ENCODE results near the gene SGMS1.
"Not testable (repeated sequence)": the region's sequence is repeated elsewhere in the genome, so short reads cannot be mapped to it uniquely, and the experiment has no call there.

The SGMS1 gene

DNA sequence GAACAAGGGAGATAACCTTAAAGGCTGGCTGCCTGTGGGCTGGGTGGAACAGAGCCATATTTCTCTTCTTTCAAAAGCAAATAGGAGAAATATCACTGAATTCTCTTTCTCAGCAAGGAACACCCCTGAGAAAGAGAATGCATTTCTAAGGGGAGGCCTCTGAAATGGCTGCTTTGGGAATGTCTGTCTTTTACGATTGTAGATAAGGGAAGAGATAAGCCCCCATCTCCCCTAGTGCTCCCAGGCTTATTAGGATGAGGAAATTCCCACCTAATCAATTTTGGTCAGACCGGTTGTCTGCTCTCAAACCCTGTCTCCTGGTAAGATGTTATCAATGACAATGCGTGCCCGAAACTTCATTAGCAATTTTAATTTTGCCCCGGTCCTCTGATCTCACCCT is 178.0 kb downstream of the SGMS1 start:
- DNase-seq = not testable (repeated sequence)

DNA sequence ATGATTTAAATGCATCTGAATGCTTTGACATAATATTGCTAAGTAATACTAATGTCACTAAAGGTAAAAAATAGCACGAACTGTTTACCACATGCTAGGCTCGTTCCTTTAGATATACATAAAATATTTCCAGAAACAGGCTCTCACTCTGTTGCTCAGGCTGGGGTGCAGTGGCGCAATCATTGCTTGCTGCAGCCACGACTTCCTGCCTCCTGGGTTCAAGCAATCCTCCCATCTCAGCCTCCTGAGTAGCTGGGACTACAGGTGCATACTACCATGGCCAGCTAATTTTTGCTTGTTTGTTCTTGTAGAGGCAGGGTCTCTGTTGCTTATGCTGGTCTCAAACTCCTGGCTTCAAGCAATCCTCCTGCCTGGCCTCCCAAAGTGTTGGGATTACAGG is 183.3 kb downstream of the SGMS1 start:
- DNase-seq = no peak

DNA sequence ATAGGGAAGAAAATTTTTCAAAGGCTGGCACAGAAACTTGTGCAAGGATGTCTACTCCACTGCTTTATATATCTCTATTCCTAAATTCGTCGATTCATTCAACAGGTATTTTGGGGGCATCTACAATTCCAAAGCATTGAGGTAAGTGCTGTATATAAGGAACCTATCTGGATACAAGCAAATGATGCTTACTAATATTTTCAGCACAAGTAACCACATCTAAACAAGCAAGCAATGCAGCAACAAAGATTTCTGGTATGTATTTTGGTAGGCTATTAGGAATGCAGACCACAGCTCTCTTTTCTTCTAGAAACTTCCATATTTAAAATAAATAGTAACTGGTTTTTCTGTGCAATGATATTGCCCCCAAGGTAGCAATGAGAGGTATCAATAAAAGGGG is 183.9 kb downstream of the SGMS1 start:
- DNase-seq = no peak

DNA sequence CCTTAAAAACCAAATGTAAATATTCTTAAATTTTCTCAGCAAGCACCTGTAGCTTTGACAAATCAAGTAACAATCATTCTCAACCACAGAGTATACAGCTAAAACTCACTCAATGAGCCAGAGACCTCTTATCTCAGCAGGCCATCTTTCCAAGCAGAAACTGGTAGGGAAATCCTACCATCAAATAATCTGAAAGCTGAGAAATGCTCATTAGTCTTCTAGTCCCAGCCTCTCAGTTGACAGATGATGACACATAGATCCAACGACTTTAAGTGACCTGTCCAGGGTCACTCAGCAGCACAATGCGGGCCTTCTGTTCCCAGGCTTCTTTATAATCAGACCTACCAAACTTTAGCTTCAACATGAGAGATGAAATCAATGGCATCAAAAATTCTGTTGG is 184.6 kb downstream of the SGMS1 start:
- no peak for DNase-seq

DNA sequence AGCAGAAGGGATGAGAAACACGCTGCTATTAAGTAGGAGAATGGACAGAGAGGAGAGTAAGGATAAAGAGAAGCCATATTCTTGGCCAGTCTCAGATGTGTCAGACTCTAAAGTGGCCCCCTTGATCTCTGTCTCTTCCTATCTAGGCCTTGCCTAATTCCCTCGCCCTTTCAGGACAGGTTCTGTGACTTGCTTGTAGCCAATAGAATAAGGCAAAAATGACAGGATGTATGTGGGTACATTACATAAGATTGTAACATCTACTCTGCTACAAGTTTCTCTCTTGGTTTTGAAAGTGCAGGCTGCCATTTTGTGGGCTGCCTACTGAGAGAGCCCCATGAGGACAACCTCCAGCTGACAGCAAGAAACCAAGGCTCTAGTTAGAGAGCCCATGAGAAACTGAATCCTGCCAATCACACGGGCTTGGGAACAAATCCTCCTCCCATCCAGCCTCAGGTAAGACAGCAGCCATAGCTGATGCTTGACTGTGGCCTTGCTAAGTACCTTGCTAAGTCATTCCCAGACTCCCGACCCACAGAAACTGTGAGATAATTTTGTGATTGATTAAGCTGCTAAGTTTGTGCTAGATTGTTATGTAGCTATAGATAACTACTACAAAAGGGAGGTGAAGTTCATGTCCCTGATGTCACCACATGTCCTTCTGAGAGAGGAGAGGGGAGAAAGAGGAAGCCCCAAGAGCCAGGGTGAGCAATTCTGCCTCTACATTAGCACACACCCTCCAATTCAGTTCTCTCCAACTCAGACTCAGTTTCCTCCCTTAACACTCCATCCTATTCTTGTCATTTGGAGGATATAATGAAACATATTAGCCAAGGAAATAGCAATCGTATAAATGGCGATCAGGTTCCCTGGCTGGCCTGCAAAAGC is 185.5 kb downstream of the SGMS1 start:
- no peak for DNase-seq

DNA sequence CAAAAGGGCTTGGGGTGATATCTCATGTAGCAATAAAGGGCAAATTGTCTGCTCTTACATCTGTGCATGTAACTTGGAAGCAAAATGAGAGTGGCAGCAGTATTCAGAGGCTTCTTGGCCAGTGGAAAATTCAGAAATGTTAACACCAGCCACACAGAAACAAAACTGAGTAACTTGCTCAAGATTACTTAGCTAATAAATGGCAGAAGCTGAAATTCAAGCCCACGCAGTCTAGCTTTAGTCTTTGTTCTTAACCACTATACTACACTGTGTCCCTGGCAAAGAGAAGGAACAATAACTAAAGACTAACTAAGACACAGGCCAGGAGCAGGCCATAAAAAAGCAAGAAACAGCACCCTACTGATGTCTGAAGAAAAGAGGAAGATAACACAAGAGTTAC is 186.5 kb downstream of the SGMS1 start:
- no peak for DNase-seq

DNA sequence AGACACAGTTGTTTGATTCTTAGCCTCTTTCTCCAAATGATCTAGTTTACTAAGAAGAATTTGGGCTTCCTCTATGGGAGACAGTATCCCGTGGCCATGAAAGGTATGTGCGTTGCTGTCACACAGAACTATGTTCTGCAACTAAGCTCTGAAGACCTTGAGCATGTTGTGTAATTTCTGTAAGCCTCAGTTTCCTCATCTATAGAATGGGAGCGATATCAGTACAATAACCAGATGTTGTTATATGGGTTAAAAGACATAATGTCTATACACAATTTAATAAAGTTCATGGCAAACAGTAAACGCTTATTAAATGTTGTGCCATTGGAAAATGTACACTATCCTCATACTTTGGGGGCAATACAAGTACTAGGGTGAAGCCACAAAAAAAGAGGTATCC is 187.0 kb downstream of the SGMS1 start:
- DNase-seq = no peak

DNA sequence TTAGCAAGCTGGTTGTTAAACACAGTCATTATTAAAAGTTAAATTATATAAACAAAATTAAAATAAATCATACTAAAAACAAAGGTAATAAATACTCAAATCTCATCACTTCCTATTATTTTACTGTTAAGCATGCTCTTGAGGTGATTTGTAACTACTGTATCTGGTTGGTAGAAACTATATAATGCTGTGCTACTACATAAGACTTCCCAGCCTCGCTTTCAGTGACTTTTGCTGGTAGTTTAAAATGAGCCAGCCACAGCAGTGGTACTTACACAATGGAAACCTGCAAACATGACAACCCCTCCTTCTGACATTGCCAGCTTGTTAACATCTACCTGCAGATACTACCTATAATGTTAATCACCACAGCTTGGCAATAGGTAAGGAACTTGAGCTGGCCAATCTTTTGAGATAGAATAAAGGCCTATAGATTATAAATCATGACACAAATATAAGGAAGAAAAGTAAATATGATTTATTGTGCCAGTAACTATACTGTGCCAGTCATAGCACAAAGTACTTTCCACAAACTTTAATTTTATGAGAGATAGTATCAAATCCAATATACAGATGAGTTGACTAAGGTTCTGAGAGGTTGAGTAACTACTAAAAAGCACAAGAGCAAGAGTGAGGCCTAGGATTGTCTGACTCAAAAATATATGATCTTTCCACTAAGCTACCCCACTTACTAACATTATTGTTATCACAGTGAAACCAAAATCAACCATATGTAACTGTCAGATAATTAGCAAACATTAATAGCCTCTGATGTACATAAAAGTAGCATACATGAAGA is 191.3 kb downstream of the SGMS1 start:
- DNase-seq = no peak

DNA sequence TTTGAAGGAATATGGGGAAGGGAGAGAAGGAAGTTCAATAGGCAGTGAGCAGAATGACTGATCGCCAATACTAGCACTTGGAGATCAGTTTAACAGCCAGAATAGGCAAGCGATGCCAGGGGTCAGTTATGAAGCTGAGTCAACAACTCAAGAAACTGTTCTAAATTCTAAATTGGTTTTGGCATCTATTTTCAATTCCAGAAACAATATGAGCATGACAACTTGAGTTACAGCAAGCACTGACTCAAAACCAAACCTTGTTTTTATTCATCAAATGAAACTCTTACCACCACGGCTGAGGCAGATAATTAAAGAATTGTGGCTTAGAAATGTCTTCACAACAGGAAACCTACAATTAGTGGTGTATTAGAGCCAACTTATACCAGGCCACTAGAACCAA is 192.0 kb downstream of the SGMS1 start:
- no peak for DNase-seq

DNA sequence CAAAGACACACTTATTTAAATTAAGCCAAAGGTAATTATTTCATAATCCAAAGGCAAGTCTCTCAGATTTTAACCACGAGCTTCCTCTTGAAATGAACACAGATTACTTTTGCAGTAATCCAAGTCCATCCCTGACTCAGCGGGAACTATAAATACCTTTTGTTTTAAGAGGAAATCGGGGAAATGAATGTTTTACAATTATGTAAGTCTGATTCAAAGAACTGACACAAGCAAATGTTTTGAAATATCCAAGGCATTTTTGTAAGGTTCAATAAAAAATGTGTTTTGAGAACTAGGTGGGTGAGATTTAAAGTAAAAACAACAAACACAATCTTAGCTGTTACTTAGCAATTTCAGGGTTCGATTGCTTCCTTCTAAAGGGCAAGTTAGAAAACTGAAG is 192.6 kb downstream of the SGMS1 start:
- DNase-seq = no peak

DNA sequence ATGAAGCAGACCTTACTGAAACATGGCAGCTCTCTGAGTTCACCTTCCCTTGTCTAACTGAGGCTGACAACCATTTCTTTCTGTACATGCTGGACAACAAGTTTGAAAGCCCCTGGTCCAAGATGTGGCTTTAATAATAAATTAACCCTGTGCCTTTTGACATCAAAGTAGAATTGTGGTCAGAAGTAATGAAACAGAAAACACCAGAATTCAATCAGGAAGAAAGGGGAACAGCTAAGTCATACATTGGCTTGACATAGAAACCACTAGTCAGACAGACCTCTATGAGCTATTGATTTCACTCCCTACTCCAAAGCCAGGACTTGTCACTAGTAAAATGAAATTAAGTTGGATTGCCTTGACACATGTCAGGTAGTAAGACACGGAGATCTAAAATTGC is 197.3 kb downstream of the SGMS1 start:
- no peak for DNase-seq

DNA sequence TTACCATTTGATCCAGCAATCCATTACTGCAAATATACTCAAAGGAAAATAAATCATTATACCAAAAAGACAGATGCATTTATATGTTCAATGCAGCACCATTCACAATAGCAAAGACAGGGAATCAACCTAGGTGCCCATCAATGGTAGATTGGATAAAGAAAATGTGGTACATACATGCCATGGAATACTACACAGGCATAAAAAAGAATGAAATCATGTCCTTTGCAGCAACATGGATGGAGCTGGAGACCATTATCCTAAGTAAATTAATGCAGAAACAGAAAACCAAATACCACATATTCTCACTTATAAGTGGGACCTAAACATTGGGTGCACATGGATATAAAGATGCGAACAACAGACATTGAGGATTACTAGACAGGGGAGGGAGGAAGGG is 198.5 kb downstream of the SGMS1 start:
- not testable (repeated sequence) for DNase-seq

DNA sequence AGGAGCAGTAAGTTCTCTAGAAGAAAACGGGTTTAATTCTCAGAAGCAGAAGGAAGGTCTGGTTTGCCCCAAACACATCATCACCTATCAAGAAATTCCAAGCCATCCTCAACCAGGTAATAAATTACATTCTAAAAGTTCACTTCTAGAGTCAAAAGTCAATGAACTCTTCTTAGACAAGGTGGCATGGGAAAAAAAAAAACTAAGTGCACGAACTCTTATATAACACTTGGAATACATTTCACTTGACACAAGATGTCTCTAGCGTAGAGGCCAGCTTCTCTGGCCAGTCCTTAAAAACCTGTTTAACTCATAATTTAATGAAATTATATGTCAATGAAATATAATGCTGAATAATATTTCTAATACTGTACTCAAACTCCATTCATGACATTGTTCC is 200.3 kb downstream of the SGMS1 start:
- DNase-seq = no peak

DNA sequence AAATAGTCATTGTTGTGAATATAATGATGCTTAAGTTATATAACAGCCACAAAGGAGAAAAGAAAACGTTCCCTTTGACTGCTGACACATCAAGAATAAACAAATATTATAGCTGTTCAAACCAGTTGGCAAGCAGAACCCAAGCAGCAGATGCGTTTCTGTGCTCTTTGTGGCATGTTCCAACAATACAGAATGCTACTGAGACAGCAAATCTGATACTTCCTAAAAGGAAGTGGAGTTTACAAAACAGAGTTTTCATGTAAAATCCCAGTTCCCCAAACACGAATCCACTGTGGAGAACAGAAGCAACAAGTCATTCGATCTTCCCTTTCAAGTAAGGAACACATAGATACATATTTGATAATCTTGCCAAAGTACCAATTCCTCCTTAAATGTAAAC is 201.5 kb downstream of the SGMS1 start:
- no peak for DNase-seq

DNA sequence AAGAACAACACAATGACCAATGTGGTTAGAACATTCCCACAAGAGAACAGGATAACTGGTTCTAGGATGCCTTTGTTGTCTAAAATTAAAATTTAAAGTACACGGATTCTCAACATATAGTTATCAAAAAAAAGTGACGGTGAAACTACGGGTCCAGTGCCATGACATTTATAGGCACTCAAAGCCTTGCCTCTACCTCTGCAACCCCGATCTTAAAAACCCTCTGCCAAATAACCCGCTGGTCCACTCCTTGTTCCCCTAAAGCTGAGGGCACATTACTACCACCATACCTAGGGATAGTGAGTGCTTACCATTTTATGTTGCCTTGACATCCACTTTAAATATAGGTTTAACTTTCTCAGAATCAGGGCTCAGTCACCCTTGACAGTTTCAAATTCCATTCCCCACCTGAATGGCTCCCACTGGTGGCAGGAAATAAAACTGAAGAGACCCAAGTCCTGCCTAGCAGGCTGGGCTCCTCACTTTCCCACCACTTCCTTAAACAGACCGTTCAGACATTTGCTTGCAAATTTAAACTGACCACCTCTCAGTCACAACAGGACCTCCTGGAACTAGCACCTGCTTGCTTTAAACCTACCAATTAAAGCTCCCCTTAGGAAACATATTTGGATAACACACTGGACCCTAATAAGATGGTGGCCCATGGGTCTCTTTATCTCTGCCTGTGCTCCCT is 202.6 kb downstream of the SGMS1 start:
- DNase-seq = no peak

DNA sequence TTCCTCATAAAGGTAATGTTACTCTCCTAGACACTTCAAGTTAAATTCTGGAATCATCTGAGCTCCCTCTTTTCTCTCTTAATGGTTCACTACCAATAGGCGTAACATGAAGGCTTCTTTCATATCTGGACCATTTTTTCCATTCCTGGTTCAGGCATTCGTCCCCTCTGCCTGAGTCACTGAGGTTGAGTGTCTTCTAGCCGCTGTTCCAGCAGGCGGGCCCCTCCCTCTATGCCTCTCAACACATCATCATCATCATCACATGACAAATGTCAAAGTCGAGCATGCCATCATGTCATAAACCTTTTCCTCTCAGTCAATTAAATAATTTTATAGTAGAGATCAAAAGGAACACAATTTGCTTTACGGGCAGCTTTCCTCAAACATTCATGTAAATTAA is 203.6 kb downstream of the SGMS1 start:
- DNase-seq = no peak

DNA sequence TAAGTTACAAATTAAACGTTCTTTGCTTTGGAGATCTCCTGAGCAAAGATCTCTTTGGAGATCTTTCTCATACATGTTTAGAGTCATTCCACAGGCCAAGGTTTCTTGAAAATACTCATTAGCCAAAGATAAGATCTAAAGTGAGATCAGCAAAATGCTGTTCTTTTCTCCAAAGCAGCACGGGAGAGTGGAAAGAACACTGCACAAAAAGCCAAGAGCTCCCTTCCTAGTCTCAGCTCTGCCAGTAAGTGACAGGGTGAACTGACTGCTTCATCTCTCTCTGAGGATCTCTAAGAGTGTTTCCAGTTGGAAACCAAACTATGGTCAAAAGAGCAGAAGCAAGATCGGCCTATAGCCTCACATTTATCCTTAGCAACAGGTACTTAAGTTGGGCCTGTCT is 204.0 kb downstream of the SGMS1 start:
- no peak for DNase-seq

DNA sequence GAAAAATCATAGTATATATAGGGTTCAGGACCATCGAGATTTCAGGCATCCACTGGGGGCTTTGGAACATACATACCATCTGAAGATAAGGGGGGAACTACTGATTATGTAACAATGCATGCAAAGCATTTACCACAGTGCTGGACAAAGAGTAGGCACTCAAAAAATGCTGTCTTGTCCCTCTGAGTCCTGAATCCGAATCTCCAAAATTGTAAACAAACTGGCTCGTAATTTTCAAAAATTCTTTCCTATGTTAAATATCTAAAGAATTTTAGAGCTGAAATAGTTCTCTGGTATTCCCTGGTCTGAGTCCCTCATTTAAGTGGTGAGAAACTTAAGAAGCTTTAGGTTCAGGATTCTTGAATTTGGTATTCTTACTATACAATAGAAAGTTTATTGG is 204.7 kb downstream of the SGMS1 start:
- DNase-seq = no peak

DNA sequence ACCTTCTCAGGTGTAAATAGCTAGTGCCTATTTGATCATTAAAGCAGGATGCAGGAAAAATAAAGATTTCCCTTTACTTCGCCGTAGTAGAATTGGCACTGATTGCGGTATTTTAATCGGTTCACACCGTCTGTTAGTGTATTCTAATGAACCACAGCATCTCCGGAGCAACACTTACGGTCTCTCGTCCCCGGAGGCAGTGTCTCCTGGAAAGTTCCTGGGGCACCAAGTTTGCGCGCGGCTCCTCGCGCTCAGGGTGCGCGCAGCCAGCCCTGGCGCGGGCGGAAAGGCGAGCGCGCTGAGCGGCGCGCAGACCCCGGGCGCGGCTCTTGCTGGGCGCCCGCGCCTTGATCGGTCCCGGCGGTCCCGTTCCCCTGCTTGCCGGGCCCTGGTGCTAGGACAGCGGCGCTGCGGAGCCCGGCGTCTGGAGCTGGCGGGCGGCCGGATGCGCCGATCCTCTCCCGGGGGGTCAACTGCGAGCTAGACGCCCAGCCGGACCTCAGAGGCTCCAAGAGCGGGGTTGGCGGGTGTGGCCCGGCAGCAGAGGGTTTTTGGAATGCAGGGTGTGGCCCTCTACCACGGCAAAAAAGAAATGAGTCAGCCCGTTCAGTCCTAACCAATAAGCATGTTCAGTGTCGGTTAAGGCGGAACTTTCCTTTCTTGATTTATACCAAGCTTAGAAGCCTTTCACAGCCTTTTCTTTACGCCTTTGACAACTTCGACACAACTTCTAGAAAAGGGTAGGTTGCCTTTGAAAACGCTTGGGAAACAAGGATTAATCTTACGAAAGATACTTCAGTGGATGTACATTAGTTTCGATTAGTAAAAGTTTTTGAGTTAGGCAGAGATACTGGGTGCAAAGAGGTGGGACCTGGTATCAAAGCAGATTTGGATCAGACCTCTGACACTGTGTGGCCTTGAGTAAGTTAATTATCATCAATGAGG is 205.6 kb downstream of the SGMS1 start:
- DNase-seq = no peak

DNA sequence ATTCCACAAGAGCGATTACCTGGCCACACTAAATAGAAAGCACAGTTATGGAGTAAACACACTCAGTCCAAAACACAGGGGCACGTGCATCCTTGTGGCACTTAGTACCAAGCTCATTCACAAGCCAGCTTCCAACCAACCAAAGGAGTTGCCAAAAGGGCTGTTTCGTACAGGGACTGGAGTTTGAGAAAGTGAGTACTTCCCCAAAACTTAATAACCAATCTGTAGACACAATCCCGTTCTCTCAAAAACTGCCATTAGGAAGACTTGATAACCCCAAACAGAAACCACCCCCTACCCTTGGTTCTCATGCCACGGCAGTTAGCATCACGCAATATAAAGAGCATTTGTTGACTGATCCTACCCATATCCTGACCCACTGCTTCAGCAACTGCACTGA is 206.3 kb downstream of the SGMS1 start:
- no peak for DNase-seq

DNA sequence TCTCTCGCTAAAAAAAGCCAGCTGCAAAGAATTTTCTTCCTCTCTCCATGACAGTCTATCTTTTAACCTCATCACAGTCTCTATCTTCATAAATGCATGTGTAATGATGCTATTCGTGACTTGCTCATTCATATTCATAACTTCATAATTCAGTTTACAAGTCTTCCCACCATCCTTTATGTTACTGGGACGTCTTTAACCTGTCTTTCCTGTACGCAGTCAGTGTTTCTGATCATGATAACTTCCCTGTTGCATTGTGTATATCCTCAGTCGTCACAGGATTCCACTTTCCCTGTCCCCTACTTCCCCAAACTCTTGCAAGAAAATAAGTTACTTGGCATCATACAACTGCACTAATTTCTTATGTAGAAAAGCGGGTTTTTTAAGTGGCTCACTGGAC is 206.9 kb downstream of the SGMS1 start:
- DNase-seq = no peak

DNA sequence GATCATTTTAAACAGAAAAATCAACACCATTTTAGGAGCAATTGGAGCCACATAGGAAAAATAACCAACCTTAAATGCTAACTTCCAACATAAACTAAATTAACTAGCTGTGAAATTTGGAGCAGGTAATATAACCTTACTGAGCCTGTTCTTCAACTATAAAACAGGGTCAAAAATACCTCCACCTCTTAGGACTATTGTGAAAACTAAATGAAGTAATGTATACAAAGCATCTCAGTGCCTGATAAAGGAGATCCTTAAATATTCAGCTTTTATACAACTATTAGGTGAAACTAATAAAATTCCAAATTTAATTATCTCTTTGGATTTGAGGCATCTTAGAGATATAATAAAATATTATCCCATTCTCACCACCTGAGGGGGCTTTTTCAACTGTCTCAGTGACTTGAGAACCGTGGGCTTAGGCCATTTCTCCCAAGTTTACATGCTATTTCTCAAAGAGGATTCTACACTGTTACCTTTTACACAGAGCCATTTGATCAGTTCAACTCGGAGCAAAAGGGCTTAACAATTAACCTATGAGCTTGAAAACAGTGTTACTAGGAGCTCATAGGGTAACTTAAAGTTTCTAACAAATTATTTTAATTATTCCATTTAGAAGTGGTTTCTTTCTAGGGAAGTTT is 207.5 kb downstream of the SGMS1 start:
- DNase-seq = no peak
